Adrenal gland (tissue), 5 donors: ENCODE results near the gene PTPRE.

Experiments used
- CTCF ChIP-seq, 6 experiments: fragments of 450-650 bp in 4 of 6; fragments of 200-600 bp in 2 of 6; sonication (generic) in 1 of 6; IDR thresholded peaks; 1 replicate in 5 of 6; 2 replicates in 1 of 6; pipeline versions ENCODE4 v1.5.1 to v1.8.0; 2016 to 2021; ENCODE audit warnings: antibody characterized with exemption in 6 of 6, mild to moderate bottlenecking in 2 of 6, moderate library complexity in 1 of 6
- POLR2A ChIP-seq, 2 donors: fragments of 450-650 bp; IDR thresholded peaks; one replicate each; pipeline ENCODE4 v1.6.1; 2017; ENCODE audit warnings: antibody characterized with exemption in 2 of 2, mild to moderate bottlenecking in 2 of 2, moderate library complexity in 1 of 2
- donor health status: DM: no; HTN: no; CAD: no.

GRCh38 chr10:128123846-128124245 is 216.9 kb downstream of the PTPRE start:
- no peak for TF ChIP-seq CTCF (IDR thresholded peaks at IDR 0.05)
- no peak for TF ChIP-seq POLR2A (IDR thresholded peaks at IDR 0.05)
